Testis (tissue), 2 donors: ENCODE results near the gene DOK3.

ENCODE experiments used
- CTCF ChIP-seq, 3 experiments: fragments of 450-650 bp in 2 of 3; fragments of 200-600 bp in 1 of 3; sonication (generic) in 1 of 3; IDR thresholded peaks; one replicate each; pipeline ENCODE4 v1.5.1; 2016 to 2019; ENCODE audit warnings: antibody characterized with exemption in 3 of 3, mild to moderate bottlenecking in 2 of 3, moderate library complexity in 1 of 3
- POLR2A ChIP-seq: fragments of 450-650 bp; IDR thresholded peaks from one replicate; pipeline ENCODE4 v1.6.1; 2017; ENCODE audit warnings: antibody characterized with exemption, mild to moderate bottlenecking, moderate library complexity

DNA sequence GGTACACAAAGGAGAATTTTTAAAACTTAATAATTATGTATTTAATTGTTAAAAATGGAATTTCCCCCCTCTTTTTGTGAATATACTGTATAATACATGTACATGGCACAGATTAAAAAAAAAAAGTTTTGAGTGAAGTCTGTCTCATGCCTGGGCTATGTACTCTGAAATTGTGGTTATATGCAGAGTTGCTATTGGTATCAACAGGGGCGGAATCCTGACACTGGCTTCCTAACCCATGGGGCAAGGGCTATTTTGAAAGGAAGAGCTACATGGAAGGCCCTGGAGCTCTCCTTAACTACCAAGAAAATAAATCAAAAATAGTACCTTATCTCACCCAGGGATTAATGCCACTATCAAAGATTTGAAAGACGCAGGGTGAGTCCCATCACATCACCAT, 45.6 kb upstream of the DOK3 start:
- TF ChIP-seq CTCF (IDR thresholded peaks at IDR 0.05) (no peak), POLR2A (no peak)
